Activated CD8-positive, alpha-beta memory T cell treated with anti-CD3 and anti-CD28 coated beads, Interleukin-2, amount 50 U/mL, for 24 hours (primary cell): Measurements from ENCODE around the gene EPM2AIP1.
"Not testable (repeated sequence)": the region's sequence is repeated elsewhere in the genome, so short reads cannot be mapped to it uniquely, and the experiment has no call there.

Experiments used
- DNase-seq: peaks from one replicate; pipeline ENCODE4 v3.0.0-alpha.2; 2020; ENCODE audit errors: extremely low read depth

The EPM2AIP1 gene

DNA sequence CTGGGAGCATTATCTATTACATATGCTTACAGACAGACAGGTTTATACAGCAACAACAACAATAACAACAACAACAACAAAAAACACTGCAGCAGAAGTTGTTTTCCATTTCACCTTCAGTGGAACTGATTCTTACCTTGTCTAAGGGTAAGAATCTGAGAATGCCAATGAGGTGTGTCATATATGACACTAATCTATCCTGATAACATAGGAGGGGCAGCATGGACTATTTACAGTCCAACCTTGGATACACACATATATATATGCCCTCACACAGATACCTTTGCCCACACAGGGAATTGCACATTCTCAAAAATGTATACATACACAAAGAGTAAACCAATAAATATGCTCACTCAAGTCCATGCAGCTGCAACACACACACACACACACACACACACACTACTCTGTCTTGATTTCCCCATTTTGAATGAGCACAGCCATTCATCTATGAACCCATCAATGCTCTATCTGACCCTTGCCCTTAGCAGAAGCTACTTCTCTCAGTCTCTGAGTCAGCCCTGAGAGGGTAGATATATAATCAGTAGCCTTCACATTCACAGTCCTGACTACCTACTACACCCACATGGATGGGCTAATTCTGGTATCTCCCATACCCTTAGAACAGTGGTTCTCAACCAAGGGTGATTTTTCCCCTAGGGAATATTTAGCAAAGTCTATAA lies 38.3 kb downstream of the EPM2AIP1 start:
- DNase-seq: no peak

DNA sequence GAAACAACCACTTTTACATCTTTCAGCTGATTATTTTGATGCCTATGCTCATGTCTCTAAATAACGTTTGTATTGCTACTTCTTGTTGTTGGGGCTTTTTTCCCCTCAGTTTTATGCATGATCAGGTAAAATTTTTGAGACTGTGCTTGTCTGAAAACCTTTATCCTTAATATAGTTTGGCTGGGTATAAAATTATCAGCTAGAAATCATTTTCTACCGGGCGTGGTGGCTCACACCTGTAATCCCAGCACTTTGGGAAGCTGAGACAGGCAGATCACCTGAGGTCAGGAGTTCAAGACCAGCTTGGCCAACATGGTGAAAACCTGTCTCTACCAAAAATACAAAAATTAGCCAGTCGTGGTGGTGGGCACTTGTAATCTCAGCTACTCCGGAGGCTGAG lies 45.1 kb downstream of the EPM2AIP1 start:
- DNase-seq: not testable (repeated sequence)

DNA sequence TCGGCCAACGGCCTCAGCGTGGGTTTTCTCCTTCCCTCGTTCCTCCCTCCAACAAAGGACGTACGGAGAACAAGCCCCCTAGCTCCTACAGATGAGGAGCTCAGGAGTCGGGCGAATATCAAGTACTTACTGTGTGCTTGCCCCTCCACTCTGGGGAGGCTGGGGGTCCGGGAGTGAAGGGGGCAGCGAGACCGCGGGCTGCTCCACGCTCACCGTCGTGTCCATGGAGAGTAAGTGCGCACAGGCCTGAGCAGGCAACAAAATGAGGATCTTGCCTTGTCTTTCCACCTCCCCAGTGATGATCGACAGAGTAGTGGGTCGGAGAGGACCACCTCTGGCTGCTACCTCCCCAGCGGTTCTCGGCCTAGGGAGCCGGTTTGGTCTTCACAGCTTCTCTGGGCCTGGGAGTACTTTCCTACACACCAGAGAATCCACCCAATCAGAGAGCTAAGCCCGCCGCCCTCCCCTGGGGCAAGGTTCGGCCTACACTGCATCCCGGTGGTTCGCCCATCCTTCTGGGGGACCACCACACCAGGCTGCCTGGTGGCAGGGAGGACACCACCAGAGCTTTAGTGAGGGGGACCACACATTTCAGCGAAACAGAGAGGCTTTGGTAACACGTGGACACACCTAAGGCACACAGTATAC lies 47.5 kb downstream of the EPM2AIP1 start:
- no peak for DNase-seq

DNA sequence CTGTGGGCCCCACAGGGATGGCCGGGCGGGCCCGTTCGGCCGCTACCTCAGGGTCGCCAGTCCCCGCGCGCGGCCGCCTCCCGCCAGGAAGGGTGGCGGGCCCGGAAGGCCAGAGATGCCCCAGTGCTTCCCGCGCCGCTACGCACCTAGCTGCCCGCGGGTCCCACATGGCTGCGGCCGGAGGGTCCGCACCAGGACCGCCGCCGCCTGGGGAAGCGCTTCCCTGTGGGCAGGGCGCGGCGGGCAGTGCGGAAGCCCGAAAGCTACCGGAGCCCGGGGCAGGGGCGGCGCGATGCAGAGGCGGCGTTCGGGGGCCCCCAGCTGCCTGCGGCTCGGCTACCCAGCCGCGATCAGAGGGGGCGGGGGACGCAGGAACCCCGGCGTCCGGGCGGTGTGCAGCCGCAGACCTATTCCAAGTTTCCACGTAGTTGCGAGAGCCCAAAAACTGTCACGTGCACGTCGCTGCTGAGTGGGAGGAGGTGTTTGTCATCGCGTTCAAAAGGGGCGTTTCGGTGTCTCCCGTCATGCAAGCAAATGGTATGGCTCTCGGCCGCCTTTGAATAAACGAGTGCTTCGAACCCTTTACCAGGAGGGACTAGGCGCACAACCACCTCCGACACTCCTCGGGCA lies 48.2 kb downstream of the EPM2AIP1 start, which contains the start of gene TRANK1:
Gene TRANK1 (minus strand): TSS at position 414 of the 630 bp plus-strand sequence. CDS start 245 bp downstream, at position 169.
- DNase-seq: peak; percentile 72

DNA sequence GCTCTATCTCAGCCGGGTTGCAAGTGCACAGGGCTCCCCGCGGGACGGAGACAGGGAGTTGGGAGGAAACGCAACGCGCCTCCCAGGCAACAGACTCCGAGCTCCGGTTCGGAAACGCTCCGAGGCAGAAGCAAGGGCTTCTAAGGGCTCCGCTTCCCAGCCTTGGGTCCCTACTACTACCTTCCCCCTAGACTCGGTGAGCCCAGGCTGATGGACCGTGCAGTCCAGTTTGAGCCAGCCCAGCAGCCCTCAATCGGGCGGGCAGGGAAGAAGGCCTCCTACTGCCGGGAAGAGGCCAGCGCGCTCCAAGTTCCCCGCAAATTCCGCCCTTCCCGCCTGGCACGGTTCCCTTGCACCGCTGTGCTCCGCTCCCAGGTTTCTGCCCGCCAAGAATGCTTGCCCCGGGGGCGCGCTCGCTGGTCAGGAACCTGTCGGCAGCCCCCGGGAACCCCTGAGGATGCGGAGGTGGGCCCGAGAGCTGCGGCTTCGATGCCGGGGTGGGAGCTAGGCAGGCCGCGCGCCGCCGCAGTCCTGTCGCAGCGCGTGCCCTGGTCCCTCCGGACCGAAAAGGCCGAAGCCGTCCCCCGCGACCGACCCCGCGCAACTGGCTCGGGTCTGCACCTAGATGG lies 48.8 kb downstream of the EPM2AIP1 start:
- no peak for DNase-seq

DNA sequence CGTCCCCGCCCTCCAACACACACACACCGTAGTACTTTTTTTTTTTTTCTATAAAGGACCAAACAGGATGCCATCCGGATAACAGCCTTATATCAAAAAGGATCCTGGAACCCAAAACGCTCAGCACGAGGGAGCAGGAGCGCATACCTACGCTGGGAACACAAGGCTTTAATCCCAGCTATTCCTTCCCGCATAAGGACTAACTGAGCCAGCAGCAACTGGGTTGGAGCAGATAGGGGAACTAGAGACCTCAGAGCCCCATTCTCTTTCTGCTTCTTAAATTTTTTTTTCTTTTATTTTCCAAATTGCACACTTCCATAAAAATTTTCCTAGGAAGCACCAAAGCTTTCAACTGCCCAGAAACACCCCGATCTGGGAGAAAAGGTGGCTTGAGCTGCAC lies 49.3 kb downstream of the EPM2AIP1 start:
- DNase-seq: no peak

DNA sequence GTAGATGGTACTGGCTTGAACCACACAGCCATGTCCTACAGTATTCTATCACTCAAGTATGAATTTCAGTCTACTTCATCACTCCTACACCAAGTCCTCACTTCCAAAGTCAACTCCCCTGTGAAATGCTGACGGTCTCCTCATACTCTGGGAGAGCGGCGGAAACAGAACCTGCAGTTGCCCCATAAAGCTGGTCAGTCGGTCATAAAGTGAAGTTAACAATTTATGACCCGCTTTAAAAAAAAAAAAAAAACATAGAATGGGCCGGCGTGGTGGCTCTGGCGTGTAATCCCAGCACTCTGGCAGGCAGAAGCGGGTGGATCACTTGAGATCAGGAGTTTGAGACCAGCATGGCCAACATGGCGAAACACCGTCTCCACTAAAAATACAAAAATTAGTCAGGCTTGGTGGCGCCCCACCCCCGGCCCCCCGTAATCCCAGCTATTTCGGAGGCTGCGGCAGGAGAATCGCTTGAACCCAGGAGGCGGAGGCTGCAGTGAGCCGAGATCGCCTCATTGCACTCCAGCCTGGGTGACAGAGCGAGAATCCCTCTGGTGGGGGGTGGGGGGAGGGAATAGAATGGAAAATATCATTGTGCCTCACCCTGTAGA lies 50.2 kb downstream of the EPM2AIP1 start:
- DNase-seq: no peak

DNA sequence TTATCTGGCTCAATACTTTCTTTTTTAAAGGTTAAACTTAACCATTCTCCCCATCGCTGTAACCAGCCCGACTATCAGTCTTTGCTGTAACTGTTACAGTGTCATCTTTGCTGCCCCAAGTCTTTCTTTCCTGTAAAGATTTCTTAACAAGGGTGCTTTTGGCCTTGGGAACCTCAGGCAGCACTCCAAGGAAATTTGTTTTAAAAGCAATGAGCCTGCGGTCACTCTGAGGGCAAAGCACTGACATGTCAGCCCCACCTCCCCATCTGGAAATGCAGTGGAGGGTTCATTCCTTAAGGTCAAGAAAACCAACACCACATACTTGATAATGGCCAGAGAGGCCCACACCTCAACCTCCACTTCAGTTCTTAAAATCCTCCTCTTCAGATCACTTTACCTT lies 51.3 kb downstream of the EPM2AIP1 start:
- no peak for DNase-seq

DNA sequence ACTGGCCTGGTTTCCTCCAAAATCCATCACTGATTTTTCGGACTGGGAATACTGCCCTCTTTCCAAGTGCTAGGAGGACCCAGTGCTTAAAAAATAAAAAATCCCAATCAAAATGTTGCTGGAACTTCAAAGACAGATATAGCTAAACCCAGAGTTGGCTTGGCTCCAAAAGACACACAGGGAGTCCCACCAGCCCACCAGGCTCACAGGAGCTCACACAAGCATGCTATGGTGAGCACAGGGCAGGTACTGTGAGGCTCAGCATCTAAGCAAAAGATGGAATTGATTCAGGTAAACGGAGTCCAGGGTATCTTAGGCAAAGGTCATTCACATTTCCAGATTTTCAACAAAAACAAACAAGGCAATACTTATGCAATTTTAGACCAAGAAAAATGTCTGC lies 51.8 kb downstream of the EPM2AIP1 start:
- no peak for DNase-seq

DNA sequence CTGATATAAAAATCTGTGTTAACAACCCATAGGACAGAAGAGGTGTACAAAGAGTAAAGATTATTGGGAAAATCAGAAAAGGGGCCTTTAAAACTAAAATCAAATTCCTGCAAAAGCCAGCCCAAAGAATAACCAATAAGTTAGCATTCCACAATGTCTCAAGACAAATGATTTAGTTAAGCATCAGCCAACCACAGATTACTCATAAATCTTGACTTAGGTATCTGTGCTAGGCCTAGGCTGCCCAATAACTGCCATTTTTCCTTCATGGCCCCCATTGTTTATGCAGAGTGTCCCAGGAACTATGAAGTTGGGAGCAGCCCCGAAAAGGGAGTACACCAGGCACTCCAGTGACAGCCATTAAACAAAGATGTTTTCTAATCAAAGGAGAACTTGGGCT lies 55.4 kb downstream of the EPM2AIP1 start:
- no peak for DNase-seq
